Testis (tissue), 3 donors: ENCODE measurements around the gene ABHD10. TPM values are rescaled to one million over a fixed set of nuclear protein-coding genes. Genes with fewer than 3 reads are reported as not detected.

Experiments used
- DNase-seq: peaks from one replicate; pipeline ENCODE4 v3.0.0-alpha.2; 2019
- H3K27ac ChIP-seq, 2 donors: fragments of 200-600 bp; sonication (generic); one replicate each; pipeline ENCODE4 v1.5.1; 2019
- H3K27me3 ChIP-seq: fragments of 200-600 bp; sonication (generic); one replicate; pipeline ENCODE4 v1.5.1; 2019
- H3K36me3 ChIP-seq: fragments of 200-600 bp; sonication (generic); one replicate; pipeline ENCODE4 v1.5.1; 2017; ENCODE audit warnings: low read depth; ENCODE audit errors: missing control alignments
- H3K4me1 ChIP-seq: fragments of 200-600 bp; sonication (generic); one replicate; pipeline ENCODE4 v1.5.1; 2019
- H3K4me3 ChIP-seq, 2 donors: fragments of 200-600 bp; sonication (generic); one replicate each; pipeline ENCODE4 v1.5.1; 2017 to 2019
- H3K9me3 ChIP-seq: fragments of 200-600 bp; sonication (generic); one replicate; pipeline ENCODE4 v1.5.1; 2017
- POLR2A ChIP-seq: fragments of 450-650 bp; IDR thresholded peaks from one replicate; pipeline ENCODE4 v1.6.1; 2017; ENCODE audit warnings: antibody characterized with exemption, mild to moderate bottlenecking, moderate library complexity
- WGBS, 2 donors: methylation state at CpG; one replicate each; pipeline ENCODE4 v1.1.5; 2018; 5-methylcytosine and 5-hydroxymethylcytosine counted together
- intact Hi-C: fragments of 100-400 bp; cut with DNase I; formaldehyde crosslinking; loops from one replicate; pipeline ENCODE4 v1.15.1; 2023; ENCODE audit warnings: low total_unique reads
- polyA plus RNA-seq: library from polyadenylated mRNA; stranded (reverse); fragments of 350-450 nt; fragmentation: Illumina TruSeq; extraction: RNeasy Lipid Tissue Mini Kit (QIAGEN cat#74804); gene quantifications from one replicate; pipeline ENCODE4 v1.2.3, GENCODE V29; 2014; ENCODE audit warnings: low read depth, low replicate concordance; ENCODE audit not compliant: insufficient read depth
- total RNA-seq, 2 donors: library from RNA; depleted of rRNA; stranded (reverse); fragments of >200 nt; gene quantifications; one replicate each; pipeline ENCODE4 v1.2.3, GENCODE V29; 2016
- TF ChIP-seq, protein P1 (sequence below), 3 experiments: fragments of 450-650 bp in 2 of 3; fragments of 200-600 bp in 1 of 3; sonication (generic) in 1 of 3; IDR thresholded peaks; one replicate each; pipeline ENCODE4 v1.5.1; 2016 to 2019; ENCODE audit warnings: antibody characterized with exemption in 3 of 3, mild to moderate bottlenecking in 2 of 3, moderate library complexity in 1 of 3

Gene ABHD10
- total and polyA plus RNA-seq, 3 donors from 2014 or later = 38.0 to 43.0 (median 38.4) TPM

DNA sequence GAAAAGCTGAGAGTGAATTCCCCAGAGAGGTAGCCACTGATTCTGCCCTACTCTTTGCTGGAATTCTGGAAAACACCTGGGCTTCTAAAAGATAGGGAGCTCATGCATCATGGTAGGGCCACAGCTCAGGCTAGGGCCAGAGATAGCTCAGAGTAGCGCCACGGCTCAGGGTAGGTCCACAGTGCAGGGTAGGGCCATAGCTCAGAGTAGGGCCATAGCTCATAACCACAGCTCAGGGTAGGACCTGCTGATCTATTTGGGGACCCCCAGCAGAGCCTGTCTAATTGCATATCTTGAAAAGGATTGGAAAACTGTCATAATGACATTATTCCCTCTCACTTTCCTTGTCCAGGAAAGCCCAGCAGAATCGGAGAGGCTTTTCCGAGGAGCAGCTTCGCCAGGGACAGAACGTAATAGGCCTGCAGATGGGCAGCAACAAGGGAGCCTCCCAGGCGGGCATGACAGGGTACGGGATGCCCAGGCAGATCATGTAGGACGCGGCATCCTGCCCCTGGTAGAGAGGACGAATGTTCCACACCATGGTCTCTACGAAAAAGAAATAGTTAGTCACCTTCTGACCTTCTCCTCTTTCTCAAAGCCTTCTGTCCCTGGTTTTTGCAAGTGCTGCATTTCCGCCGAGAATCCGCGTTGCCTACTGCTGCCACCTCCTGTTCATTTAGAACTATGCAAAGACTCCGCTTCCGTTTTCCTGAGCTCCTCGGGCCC lies 34.4 kb downstream of the ABHD10 start:
- Histone ChIP-seq H3K27me3 (no peaks in the 10 kb centered on the region), H3K27ac (no peak overlapping the region), H3K9me3 (no peaks in the 10 kb centered on the region), H3K4me3 (no peak overlapping the region), H3K4me1 (no peaks in the 10 kb centered on the region), H3K36me3 (no peaks in the 10 kb centered on the region)
- intact Hi-C loops = no loop called here
- WGBS, 2 donors = 17 to 24% methylated on average over 19 of the region's 19 CpGs
- peak; percentile 77 for DNase-seq
- TF ChIP-seq POLR2A = no peak
- TF ChIP-seq, protein P1, sequence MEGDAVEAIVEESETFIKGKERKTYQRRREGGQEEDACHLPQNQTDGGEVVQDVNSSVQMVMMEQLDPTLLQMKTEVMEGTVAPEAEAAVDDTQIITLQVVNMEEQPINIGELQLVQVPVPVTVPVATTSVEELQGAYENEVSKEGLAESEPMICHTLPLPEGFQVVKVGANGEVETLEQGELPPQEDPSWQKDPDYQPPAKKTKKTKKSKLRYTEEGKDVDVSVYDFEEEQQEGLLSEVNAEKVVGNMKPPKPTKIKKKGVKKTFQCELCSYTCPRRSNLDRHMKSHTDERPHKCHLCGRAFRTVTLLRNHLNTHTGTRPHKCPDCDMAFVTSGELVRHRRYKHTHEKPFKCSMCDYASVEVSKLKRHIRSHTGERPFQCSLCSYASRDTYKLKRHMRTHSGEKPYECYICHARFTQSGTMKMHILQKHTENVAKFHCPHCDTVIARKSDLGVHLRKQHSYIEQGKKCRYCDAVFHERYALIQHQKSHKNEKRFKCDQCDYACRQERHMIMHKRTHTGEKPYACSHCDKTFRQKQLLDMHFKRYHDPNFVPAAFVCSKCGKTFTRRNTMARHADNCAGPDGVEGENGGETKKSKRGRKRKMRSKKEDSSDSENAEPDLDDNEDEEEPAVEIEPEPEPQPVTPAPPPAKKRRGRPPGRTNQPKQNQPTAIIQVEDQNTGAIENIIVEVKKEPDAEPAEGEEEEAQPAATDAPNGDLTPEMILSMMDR (IDR thresholded peaks at IDR 0.05) = peak in 2 of 3 experiments; percentile 48 to 67

GRCh38 chr3:112013784-112014143 lies 34.9 kb downstream of the ABHD10 start:
- no peak for DNase-seq

DNA sequence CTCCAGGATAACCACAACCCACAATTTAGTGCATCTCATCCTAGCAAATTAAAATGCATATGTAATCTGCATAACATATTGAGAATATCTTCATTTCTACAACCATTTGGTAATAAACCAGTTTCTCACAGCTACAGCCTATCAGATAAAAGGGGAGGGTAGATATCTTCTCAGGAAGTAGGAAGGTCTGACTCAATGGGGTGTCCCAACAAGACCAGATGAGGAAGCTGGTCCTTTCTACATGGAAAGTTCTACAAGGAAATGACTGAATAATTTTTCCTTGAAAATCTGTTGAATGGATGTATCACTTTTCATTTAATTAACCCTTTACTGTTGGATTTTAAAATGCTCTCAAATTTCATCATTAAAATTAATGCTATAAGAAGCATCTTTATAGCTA lies 38.3 kb downstream of the ABHD10 start:
- H3K36me3 ChIP-seq = no peaks in the 10 kb centered on the region
- no peak for DNase-seq
- TF ChIP-seq POLR2A = no peak
- TF ChIP-seq, protein P1 (IDR thresholded peaks at IDR 0.05) = no peak
- H3K9me3 ChIP-seq = no peaks in the 10 kb centered on the region
- intact Hi-C loops = no loop called here
- no peak overlapping the region for H3K4me3 ChIP-seq
- no peaks in the 10 kb centered on the region for H3K4me1 ChIP-seq
- no peaks in the 10 kb centered on the region for H3K27me3 ChIP-seq
- no peak overlapping the region for H3K27ac ChIP-seq

More at GRCh38 chr3:112013784-112014143, 34.9 kb downstream of the ABHD10 start:
- 40 to 48% methylated on average over 5 of the region's 5 CpGs for WGBS, 2 donors
- intact Hi-C loops = no loop called here
- Histone ChIP-seq H3K9me3 (no peaks in the 10 kb centered on the region), H3K36me3 (no peaks in the 10 kb centered on the region), H3K4me3 (no peak overlapping the region), H3K4me1 (no peaks in the 10 kb centered on the region), H3K27me3 (no peaks in the 10 kb centered on the region), H3K27ac (no peak overlapping the region)
- TF ChIP-seq, protein P1 (IDR thresholded peaks at IDR 0.05) = no peak
- no peak for TF ChIP-seq POLR2A

DNA sequence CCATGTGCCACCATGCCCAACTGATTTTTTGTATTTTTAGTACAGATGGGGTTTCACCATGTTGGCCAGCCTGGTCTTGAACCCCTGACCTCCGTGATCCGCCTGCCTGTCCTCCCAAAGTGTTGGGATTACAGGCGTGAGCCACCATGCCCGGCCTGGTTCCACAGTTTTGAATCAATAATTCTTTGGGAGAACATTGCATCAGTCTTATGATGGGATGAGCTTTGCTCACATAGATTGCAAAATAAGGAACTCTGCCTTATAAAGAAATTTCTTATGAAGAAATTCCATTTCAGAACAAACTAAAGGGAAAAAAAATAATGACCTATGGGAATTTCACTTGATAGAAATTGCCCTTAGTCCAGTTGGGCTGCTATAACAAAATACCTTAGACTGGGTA lies 39.9 kb downstream of the ABHD10 start:
- TF ChIP-seq POLR2A = no peak
- TF ChIP-seq, protein P1 (IDR thresholded peaks at IDR 0.05) = no peak
- H3K9me3 ChIP-seq = no peaks in the 10 kb centered on the region
- no peaks in the 10 kb centered on the region for H3K36me3 ChIP-seq
- 93 to 97% methylated on average over 4 of the region's 4 CpGs for WGBS, 2 donors
- no peak overlapping the region for H3K27ac ChIP-seq
- no peaks in the 10 kb centered on the region for H3K27me3 ChIP-seq
- no peak overlapping the region for H3K4me3 ChIP-seq
- H3K4me1 ChIP-seq = no peaks in the 10 kb centered on the region
- no peak for DNase-seq
- intact Hi-C loops = no loop called here

DNA sequence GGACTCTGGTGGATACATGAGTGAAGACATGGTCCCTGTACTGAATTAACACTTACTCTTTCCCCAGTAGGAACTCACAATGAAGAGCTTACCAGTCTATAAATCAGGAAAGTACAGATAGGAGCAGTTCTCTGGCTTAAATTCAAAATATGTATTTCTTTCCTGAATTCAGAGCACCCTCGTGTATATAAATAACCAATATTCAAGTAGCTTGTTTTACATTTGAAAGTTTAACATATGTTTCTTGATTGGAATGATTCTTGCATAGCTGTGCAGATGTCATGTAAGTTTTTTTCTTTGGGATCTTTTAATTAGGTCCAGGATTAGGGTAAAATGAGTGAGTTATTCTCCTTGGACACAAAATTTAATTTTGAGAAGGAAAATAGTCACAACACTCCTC lies 40.9 kb downstream of the ABHD10 start:
- no peaks in the 10 kb centered on the region for H3K27me3 ChIP-seq
- H3K27ac ChIP-seq = no peak overlapping the region
- TF ChIP-seq POLR2A = no peak
- TF ChIP-seq, protein P1 (IDR thresholded peaks at IDR 0.05) = no peak
- intact Hi-C loops = no loop called here
- no peak overlapping the region for H3K4me3 ChIP-seq
- no peaks in the 10 kb centered on the region for H3K36me3 ChIP-seq
- 90 to 95% methylated on average over 1 of the region's 1 CpG for WGBS, 2 donors
- no peaks in the 10 kb centered on the region for H3K4me1 ChIP-seq
- DNase-seq = no peak
- H3K9me3 ChIP-seq = no peaks in the 10 kb centered on the region
